Neural progenitor cell (in vitro differentiated cells): ENCODE data around the gene SUSD1. TPM values are rescaled to one million over a fixed set of nuclear protein-coding genes. Genes with fewer than 3 reads are reported as not detected.
"Not testable (repeated sequence)": the region's sequence is repeated elsewhere in the genome, so short reads cannot be mapped to it uniquely, and the experiment has no call there.

Source experiments
- DNase-seq: peaks from one replicate; pipeline ENCODE4 v3.0.0-alpha.2; 2016; ENCODE audit warnings: low spot score
- H2AFZ ChIP-seq: fragments of 200-600 bp; sonication (generic); replicated peaks from 2 replicates; pipeline ENCODE4 v1.6.1; 2016; ENCODE audit warnings: antibody characterized with exemption
- H3F3A ChIP-seq: fragments of 200-600 bp; sonication (generic); 2 replicates; pipeline ENCODE4 v1.6.1; 2016; ENCODE audit warnings: antibody characterized with exemption, low read depth
- H3K27ac ChIP-seq: fragments of 200-600 bp; sonication (generic); 2 replicates; pipeline ENCODE4 v1.5.1; 2016; ENCODE audit warnings: mild to moderate bottlenecking
- H3K27me3 ChIP-seq: fragments of 200-600 bp; sonication (generic); 2 replicates; pipeline ENCODE4 v1.6.1; 2016; ENCODE audit warnings: mild to moderate bottlenecking, moderate library complexity
- H3K36me3 ChIP-seq: fragments of 200-600 bp; sonication (generic); 2 replicates; pipeline ENCODE4 v1.5.1; 2016
- H3K4me1 ChIP-seq: fragments of 200-600 bp; sonication (generic); 2 replicates; pipeline ENCODE4 v1.6.1; 2016; ENCODE audit warnings: mixed run types
- H3K4me2 ChIP-seq: fragments of 200-600 bp; sonication (generic); 2 replicates; pipeline ENCODE4 v1.6.1; 2016
- H3K4me3 ChIP-seq: fragments of 200-600 bp; sonication (generic); 2 replicates; pipeline ENCODE4 v1.5.1; 2016
- H3K79me2 ChIP-seq: fragments of 200-600 bp; sonication (generic); 2 replicates; pipeline ENCODE4 v1.6.1; 2016; ENCODE audit warnings: low read depth
- H3K9ac ChIP-seq: fragments of 200-600 bp; sonication (generic); 2 replicates; pipeline ENCODE4 v1.6.1; 2016
- H3K9me3 ChIP-seq: fragments of 200-600 bp; sonication (generic); 2 replicates; pipeline ENCODE4 v1.5.1; 2016; ENCODE audit warnings: low read depth
- H4K20me1 ChIP-seq: fragments of 200-600 bp; sonication (generic); 2 replicates; pipeline ENCODE4 v1.6.1; 2016; ENCODE audit warnings: low read depth
- H3K27ac Mint-ChIP-seq: 3 replicates; pipeline ENCODE4 v1.8.0; 2021; ENCODE audit warnings: mixed read lengths
- H3K27me3 Mint-ChIP-seq: 2 replicates; pipeline ENCODE4 v1.8.0; 2022; ENCODE audit warnings: low read depth, mild to moderate bottlenecking, inconsistent platforms, moderate library complexity, mixed read lengths; ENCODE audit not compliant: insufficient read depth
- H3K36me3 Mint-ChIP-seq: 3 replicates; pipeline ENCODE4 v1.8.0; 2021; ENCODE audit warnings: mixed read lengths
- H3K4me1 Mint-ChIP-seq: 3 replicates; pipeline ENCODE4 v1.8.0; 2021; ENCODE audit warnings: mixed read lengths
- H3K4me3 Mint-ChIP-seq: 3 replicates; pipeline ENCODE4 v1.8.0; 2021; ENCODE audit warnings: mild to moderate bottlenecking, moderate library complexity, mixed read lengths
- H3K9me3 Mint-ChIP-seq: 3 replicates; pipeline ENCODE4 v1.8.0; 2020; ENCODE audit warnings: mixed read lengths
- CTCF ChIP-seq: fragments of 200-600 bp; sonication (generic); IDR thresholded peaks from 2 replicates; pipeline ENCODE4 v1.5.1; 2017; ENCODE audit warnings: antibody characterized with exemption, mild to moderate bottlenecking
- EZH2 ChIP-seq: fragments of 200-600 bp; sonication (generic); IDR thresholded peaks from 2 replicates; pipeline ENCODE4 v1.6.1; 2017; ENCODE audit warnings: antibody characterized with exemption, mild to moderate bottlenecking, moderate library complexity
- EZH2phosphoT487 ChIP-seq: fragments of 200-600 bp; sonication (generic); IDR thresholded peaks from 2 replicates; pipeline ENCODE4 v1.6.1; 2017; ENCODE audit warnings: antibody characterized with exemption
- total RNA-seq: library from RNA; depleted of rRNA; stranded (reverse); fragments of >200 nt; gene quantifications from 2 replicates; pipeline ENCODE4 v1.2.3, GENCODE V29; 2015; ENCODE audit warnings: low replicate concordance

SUSD1 gene
- total RNA-seq, 1 donor from 2014 or later = 12.0 TPM

DNA sequence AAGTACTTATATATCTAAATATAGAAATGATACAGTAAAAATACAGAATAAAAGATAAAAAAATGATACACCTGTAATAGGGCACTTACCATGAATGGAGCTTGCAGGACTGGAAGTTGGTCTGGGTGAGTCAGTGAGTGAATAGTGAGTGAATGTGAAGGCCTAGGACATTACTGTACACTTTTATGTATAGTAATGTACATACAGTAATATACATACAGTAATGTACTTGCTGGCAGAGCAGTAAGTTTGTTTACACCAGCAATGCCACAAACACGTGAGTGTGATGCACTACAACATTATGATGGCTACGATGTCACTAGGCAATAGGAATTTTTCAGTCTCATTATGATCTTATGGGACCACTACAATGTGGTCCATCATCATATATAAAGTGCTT lies 34.2 kb downstream of the SUSD1 start:
- Histone ChIP-seq H3K27ac (no peak overlapping the region), H3F3A (no peaks in the 10 kb centered on the region), H3K9ac (no peak overlapping the region), H4K20me1 (no peaks in the 10 kb centered on the region), H3K4me3 (no peak overlapping the region), H3K4me1 (no peaks in the 10 kb centered on the region), H3K9me3 (no peaks in the 10 kb centered on the region), H3K79me2 (no peaks in the 10 kb centered on the region), H3K36me3 (no peaks in the 10 kb centered on the region), H2AFZ (no peak overlapping the region), H3K27me3 (no peaks in the 10 kb centered on the region), H3K4me2 (no peak overlapping the region)
- no peaks in the 10 kb centered on the region for H3K4me1 Mint-ChIP-seq
- H3K27me3 Mint-ChIP-seq = no peaks in the 10 kb centered on the region
- H3K27ac Mint-ChIP-seq = no peak overlapping the region
- TF ChIP-seq EZH2phosphoT487 (no peak), EZH2 (no peak), CTCF (no peak)
- no peak for DNase-seq
- H3K9me3 Mint-ChIP-seq = no peaks in the 10 kb centered on the region
- no peak overlapping the region for H3K4me3 Mint-ChIP-seq
- H3K36me3 Mint-ChIP-seq = no peaks in the 10 kb centered on the region

DNA sequence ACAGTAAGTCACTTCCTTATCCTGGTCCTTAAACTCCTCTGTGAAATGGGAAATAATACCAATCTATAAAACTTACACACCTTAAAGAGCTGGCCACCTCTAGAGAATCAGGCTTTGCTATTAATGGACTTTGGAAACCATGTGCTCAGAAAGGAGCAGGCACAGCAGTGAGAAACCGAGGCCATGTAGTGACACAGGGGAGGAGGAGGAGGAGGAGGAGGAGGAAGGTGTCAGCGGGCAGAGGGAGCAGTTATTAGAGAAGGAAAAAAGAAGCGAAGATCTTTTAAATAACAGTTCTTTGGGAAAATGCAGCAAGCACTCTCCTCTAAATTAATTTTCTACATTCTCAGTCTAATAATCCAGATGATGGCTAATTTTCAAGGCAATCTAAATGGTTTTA lies 38.0 kb downstream of the SUSD1 start:
- no peak for DNase-seq
- no peak for TF ChIP-seq EZH2phosphoT487
- TF ChIP-seq CTCF = no peak
- TF ChIP-seq EZH2 = no peak
- H3K4me3 Mint-ChIP-seq = no peak overlapping the region
- Histone ChIP-seq H3K79me2 (no peaks in the 10 kb centered on the region), H3K9ac (no peak overlapping the region), H3K9me3 (peaks cover 6% of the 10 kb centered on the region), H3K4me2 (no peak overlapping the region), H2AFZ (no peak overlapping the region), H3K4me3 (no peak overlapping the region), H3K27ac (no peak overlapping the region), H3F3A (no peaks in the 10 kb centered on the region), H3K36me3 (no peaks in the 10 kb centered on the region), H3K27me3 (no peaks in the 10 kb centered on the region), H3K4me1 (no peaks in the 10 kb centered on the region), H4K20me1 (no peaks in the 10 kb centered on the region)
- peaks cover 6% of the 10 kb centered on the region for H3K9me3 Mint-ChIP-seq
- no peak overlapping the region for H3K27ac Mint-ChIP-seq
- no peaks in the 10 kb centered on the region for H3K36me3 Mint-ChIP-seq
- no peaks in the 10 kb centered on the region for H3K27me3 Mint-ChIP-seq
- H3K4me1 Mint-ChIP-seq = no peaks in the 10 kb centered on the region

DNA sequence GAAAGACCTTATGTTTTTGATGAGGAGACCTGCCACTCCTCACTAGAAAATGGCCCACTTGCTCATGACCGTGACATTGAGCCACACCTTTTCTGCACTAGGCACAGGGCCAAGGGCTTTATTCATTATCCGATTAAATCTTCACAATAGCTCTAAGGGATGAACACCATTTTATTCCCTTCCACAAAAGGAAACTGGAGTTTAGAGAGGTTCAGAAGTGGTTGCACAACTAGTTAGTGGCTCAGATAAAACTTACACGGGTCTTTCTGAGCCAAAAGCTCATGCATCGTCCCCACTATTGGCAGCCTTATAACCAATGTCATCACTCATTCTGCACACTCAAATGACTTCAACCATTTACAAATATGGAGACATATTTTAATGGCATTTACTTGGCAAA lies 39.4 kb downstream of the SUSD1 start:
- no peaks in the 10 kb centered on the region for H3F3A ChIP-seq
- H3K27ac ChIP-seq = no peak overlapping the region
- no peak overlapping the region for H3K9ac ChIP-seq
- no peaks in the 10 kb centered on the region for H3K79me2 ChIP-seq
- Mint-ChIP-seq H3K27me3 (no peaks in the 10 kb centered on the region), H3K9me3 (peaks cover 6% of the 10 kb centered on the region), H3K4me3 (no peak overlapping the region), H3K36me3 (no peaks in the 10 kb centered on the region), H3K27ac (no peak overlapping the region), H3K4me1 (no peaks in the 10 kb centered on the region)
- no peaks in the 10 kb centered on the region for H3K4me1 ChIP-seq
- no peaks in the 10 kb centered on the region for H3K36me3 ChIP-seq
- H3K27me3 ChIP-seq = no peaks in the 10 kb centered on the region
- no peaks in the 10 kb centered on the region for H4K20me1 ChIP-seq
- no peak overlapping the region for H3K4me3 ChIP-seq
- no peak for DNase-seq
- peaks cover 6% of the 10 kb centered on the region for H3K9me3 ChIP-seq
- H2AFZ ChIP-seq = no peak overlapping the region
- no peak for TF ChIP-seq EZH2phosphoT487
- no peak for TF ChIP-seq EZH2
- TF ChIP-seq CTCF = no peak
- no peak overlapping the region for H3K4me2 ChIP-seq

GRCh38 chr9:112133806-112134205 lies 41.3 kb downstream of the SUSD1 start:
- not testable (repeated sequence) for H3K36me3 ChIP-seq, H3K9ac ChIP-seq, H3K9me3 Mint-ChIP-seq, H3K4me2 ChIP-seq, H3K79me2 ChIP-seq, H3K4me1 ChIP-seq, H3K27me3 ChIP-seq, H3K9me3 ChIP-seq, H3K4me3 ChIP-seq, H3K4me3 Mint-ChIP-seq, H2AFZ ChIP-seq, DNase-seq, H4K20me1 ChIP-seq, H3F3A ChIP-seq, H3K27ac Mint-ChIP-seq, H3K27ac ChIP-seq, H3K36me3 Mint-ChIP-seq, H3K27me3 Mint-ChIP-seq, H3K4me1 Mint-ChIP-seq
